Fibroblast of the conjunctiva (primary cell): ENCODE results near the gene MS4A6A.

ENCODE experiments used
- DNase-seq: peaks from one replicate; pipeline ENCODE4 v3.0.0-alpha.2; 2010; ENCODE audit warnings: low read depth

The MS4A6A gene

DNA sequence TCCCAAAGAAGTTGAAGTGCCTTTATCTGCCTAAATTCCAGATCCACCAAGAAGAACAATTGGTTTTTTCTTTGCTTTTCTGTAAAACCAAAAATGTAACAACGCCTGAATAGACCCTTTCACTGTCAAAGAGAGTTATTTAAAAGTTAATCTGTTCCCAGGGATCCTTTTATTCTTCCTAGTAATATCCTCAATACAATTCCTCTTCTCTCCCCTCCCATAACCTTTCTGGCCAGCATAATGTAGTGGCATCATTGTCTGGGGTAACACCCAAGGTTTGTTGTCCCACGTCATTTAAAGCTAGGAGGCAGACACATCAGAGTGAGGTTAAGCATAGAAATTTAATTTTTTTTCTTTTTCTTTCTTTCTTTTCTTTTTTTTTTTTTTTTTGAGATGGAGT, 54.5 kb downstream of the MS4A6A start:
- no peak for DNase-seq

- DNase-seq: no peak
Measured at GRCh38 chr11:60127311-60127811, 55.5 kb downstream of the MS4A6A start.

- no peak for DNase-seq
Measured at GRCh38 chr11:60125956-60126585, 56.8 kb downstream of the MS4A6A start.

- no peak for DNase-seq
Measured at GRCh38 chr11:60124802-60125432, 58.0 kb downstream of the MS4A6A start.
